Astrocyte (in vitro differentiated cells and primary cell): ENCODE data around the gene KCNA2. TPM values are rescaled to one million over a fixed set of nuclear protein-coding genes. Genes with fewer than 3 reads are reported as not detected.

Experiments
- DNase-seq: peaks from one replicate; pipeline ENCODE4 v3.0.0-alpha.2; 2010; ENCODE audit warnings: low read depth
- FAIRE-seq: peaks from 2 replicates; lab custom pipeline; 2011; peaks lifted over from hg19 to GRCh38; lab: Jason Lieb, UNC
- H2AFZ ChIP-seq: 2 replicates; pipeline ENCODE4 v1.6.0; 2012; ENCODE audit warnings: low read depth, low read length, inconsistent platforms
- H3K27ac ChIP-seq: 2 replicates; pipeline ENCODE4 v1.5.1; 2011; ENCODE audit warnings: low read depth, low read length, inconsistent platforms
- H3K27me3 ChIP-seq: 2 replicates; pipeline ENCODE4 v1.6.0; 2011; ENCODE audit warnings: low read length, inconsistent platforms; ENCODE audit not compliant: insufficient read depth
- H3K36me3 ChIP-seq: 2 replicates; pipeline ENCODE4 v1.5.1; 2011; ENCODE audit warnings: low read length, inconsistent platforms; ENCODE audit not compliant: insufficient read depth
- H3K4me1 ChIP-seq: 2 replicates; pipeline ENCODE4 v1.5.1; 2011; ENCODE audit warnings: low read length, inconsistent platforms; ENCODE audit not compliant: insufficient read depth
- H3K4me2 ChIP-seq: 2 replicates; pipeline ENCODE4 v1.6.0; 2012; ENCODE audit warnings: low read length, inconsistent platforms
- H3K4me3 ChIP-seq: 2 replicates; pipeline ENCODE4 v1.5.1; 2011; ENCODE audit warnings: low read depth, mild to moderate bottlenecking, low read length, inconsistent platforms; ENCODE audit not compliant: insufficient read depth
- H3K79me2 ChIP-seq: 2 replicates; pipeline ENCODE4 v1.6.0; 2012; ENCODE audit warnings: mild to moderate bottlenecking, low read length, inconsistent platforms; ENCODE audit not compliant: insufficient read depth
- H3K9ac ChIP-seq: 2 replicates; pipeline ENCODE4 v1.6.0; 2012; ENCODE audit warnings: mild to moderate bottlenecking, low read length, inconsistent platforms
- H3K9me3 ChIP-seq: 2 replicates; pipeline ENCODE4 v1.5.1; 2012; ENCODE audit warnings: low read depth, mild to moderate bottlenecking, low read length, inconsistent platforms; ENCODE audit not compliant: insufficient read depth
- H4K20me1 ChIP-seq: 2 replicates; pipeline ENCODE4 v1.6.0; 2012; ENCODE audit warnings: low read length, inconsistent platforms; ENCODE audit not compliant: insufficient read depth
- H3K27ac Mint-ChIP-seq: one replicate; pipeline ENCODE4 v1.8.0; 2021; ENCODE audit warnings: mild to moderate bottlenecking, mixed read lengths; ENCODE audit not compliant: unreplicated experiment
- H3K27me3 Mint-ChIP-seq: one replicate; pipeline ENCODE4 v1.8.0; 2021; ENCODE audit warnings: low read depth, mixed read lengths; ENCODE audit not compliant: unreplicated experiment
- H3K36me3 Mint-ChIP-seq: one replicate; pipeline ENCODE4 v1.8.0; 2021; ENCODE audit warnings: low read depth, mixed read lengths; ENCODE audit not compliant: unreplicated experiment
- H3K4me1 Mint-ChIP-seq: one replicate; pipeline ENCODE4 v1.8.0; 2021; ENCODE audit warnings: low read depth, mixed read lengths; ENCODE audit not compliant: unreplicated experiment
- H3K4me3 Mint-ChIP-seq: one replicate; pipeline ENCODE4 v1.8.0; 2021; ENCODE audit warnings: mild to moderate bottlenecking, moderate library complexity, mixed read lengths; ENCODE audit not compliant: unreplicated experiment
- H3K9me3 Mint-ChIP-seq: one replicate; pipeline ENCODE4 v1.8.0; 2021; ENCODE audit warnings: mild to moderate bottlenecking, mixed read lengths; ENCODE audit not compliant: unreplicated experiment
- EZH2 ChIP-seq: IDR thresholded peaks from 2 replicates; pipeline ENCODE4 v1.6.1; 2012; ENCODE audit warnings: mild to moderate bottlenecking, low read length, inconsistent platforms; ENCODE audit not compliant: insufficient read depth
- total RNA-seq: library from RNA; stranded (reverse); gene quantifications from 2 replicates; pipeline ENCODE4 v1.2.1, GENCODE V29; 2021
- TF ChIP-seq, protein P1 (sequence below): IDR thresholded peaks from 2 replicates; pipeline ENCODE4 v1.5.1; 2011; ENCODE audit warnings: low read depth, mild to moderate bottlenecking, inconsistent platforms, low read length, moderate library complexity; ENCODE audit not compliant: insufficient read depth

KCNA2 gene
- total RNA-seq, 1 donor from 2014 or later, result 0.57 TPM

- Histone ChIP-seq H3K27ac (no peak overlapping the region), H3K4me3 (no peak overlapping the region), H2AFZ (no peak overlapping the region), H3K9ac (no peak overlapping the region), H3K4me1 (peaks cover 8% of the 10 kb centered on the region), H3K79me2 (no peaks in the 10 kb centered on the region), H3K36me3 (no peaks in the 10 kb centered on the region), H4K20me1 (no peaks in the 10 kb centered on the region), H3K27me3 (peaks cover 21% of the 10 kb centered on the region), H3K9me3 (no peaks in the 10 kb centered on the region), H3K4me2 (no peak overlapping the region)
- TF ChIP-seq EZH2, result no peak
- TF ChIP-seq, protein P1, sequence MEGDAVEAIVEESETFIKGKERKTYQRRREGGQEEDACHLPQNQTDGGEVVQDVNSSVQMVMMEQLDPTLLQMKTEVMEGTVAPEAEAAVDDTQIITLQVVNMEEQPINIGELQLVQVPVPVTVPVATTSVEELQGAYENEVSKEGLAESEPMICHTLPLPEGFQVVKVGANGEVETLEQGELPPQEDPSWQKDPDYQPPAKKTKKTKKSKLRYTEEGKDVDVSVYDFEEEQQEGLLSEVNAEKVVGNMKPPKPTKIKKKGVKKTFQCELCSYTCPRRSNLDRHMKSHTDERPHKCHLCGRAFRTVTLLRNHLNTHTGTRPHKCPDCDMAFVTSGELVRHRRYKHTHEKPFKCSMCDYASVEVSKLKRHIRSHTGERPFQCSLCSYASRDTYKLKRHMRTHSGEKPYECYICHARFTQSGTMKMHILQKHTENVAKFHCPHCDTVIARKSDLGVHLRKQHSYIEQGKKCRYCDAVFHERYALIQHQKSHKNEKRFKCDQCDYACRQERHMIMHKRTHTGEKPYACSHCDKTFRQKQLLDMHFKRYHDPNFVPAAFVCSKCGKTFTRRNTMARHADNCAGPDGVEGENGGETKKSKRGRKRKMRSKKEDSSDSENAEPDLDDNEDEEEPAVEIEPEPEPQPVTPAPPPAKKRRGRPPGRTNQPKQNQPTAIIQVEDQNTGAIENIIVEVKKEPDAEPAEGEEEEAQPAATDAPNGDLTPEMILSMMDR, result no peak
- Mint-ChIP-seq H3K4me1 (peaks cover 9% of the 10 kb centered on the region), H3K27ac (no peak overlapping the region), H3K9me3 (peaks cover 1% of the 10 kb centered on the region), H3K4me3 (no peak overlapping the region), H3K27me3 (peaks cover 54% of the 10 kb centered on the region), H3K36me3 (no peaks in the 10 kb centered on the region)
- FAIRE-seq (no peak), DNase-seq (no peak)
Observed at GRCh38 chr1:110602466-110602865, 3.7 kb downstream of the KCNA2 start.

DNA sequence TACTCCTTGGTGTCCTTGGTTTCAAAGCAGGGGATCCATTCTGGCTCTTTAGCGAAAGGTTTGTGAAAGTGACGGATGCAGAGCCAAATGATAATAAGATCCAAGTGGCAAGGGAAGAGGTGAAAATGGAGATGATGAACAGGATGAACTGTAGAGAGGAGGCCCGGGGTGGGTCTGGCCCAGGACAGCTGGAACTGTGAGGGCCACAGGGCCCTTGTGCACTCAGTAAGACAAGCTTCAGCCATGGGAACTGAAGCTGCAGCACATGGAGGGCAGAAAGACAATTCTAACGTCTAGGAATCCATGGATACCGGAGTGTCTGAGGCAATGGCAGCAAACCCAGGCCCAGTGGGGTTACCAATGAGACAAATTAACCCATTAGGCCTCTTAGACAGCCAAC lies 4.8 kb downstream of the KCNA2 start:
- Mint-ChIP-seq H3K9me3 (peaks cover 6% of the 10 kb centered on the region), H3K4me1 (peaks cover 9% of the 10 kb centered on the region), H3K4me3 (no peak overlapping the region), H3K27me3 (peaks cover 62% of the 10 kb centered on the region), H3K36me3 (no peaks in the 10 kb centered on the region), H3K27ac (no peak overlapping the region)
- H3K4me1 ChIP-seq, result peaks cover 3% of the 10 kb centered on the region
- peaks cover 12% of the 10 kb centered on the region for H3K27me3 ChIP-seq
- TF ChIP-seq, protein P1, result no peak
- no peak for TF ChIP-seq EZH2
- H3K9ac ChIP-seq, result no peak overlapping the region
- H3K4me3 ChIP-seq, result no peak overlapping the region
- H3K9me3 ChIP-seq, result no peaks in the 10 kb centered on the region
- FAIRE-seq, result no peak
- H3K4me2 ChIP-seq, result no peak overlapping the region
- no peaks in the 10 kb centered on the region for H3K79me2 ChIP-seq
- no peak for DNase-seq
- H3K27ac ChIP-seq, result no peak overlapping the region
- no peaks in the 10 kb centered on the region for H3K36me3 ChIP-seq
- H4K20me1 ChIP-seq, result no peaks in the 10 kb centered on the region
- H2AFZ ChIP-seq, result no peak overlapping the region

DNA sequence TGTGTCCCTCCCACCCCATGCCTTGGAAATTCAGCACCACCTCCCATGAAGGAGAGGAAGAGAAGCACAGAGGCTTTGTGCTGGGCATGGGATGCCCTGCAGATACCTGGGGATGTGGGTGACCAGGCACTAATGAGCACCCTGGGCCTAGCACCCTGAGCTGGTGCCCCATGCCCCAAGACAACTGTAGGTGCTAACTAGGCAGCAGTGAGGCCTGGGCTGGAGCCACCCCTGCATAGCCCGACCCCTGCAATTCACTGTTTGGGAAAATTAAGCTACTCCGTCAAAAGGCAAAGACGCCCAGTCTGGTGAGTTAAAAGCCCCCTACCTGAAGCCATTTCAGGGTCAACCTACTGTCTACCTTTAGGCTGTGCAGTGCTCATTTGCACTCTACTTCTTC lies 5.4 kb downstream of the KCNA2 start:
- peaks cover 5% of the 10 kb centered on the region for H3K4me1 Mint-ChIP-seq
- H3K79me2 ChIP-seq, result no peaks in the 10 kb centered on the region
- FAIRE-seq (no peak), DNase-seq (no peak)
- no peak overlapping the region for H3K4me3 ChIP-seq
- no peak overlapping the region for H3K4me3 Mint-ChIP-seq
- H3K9me3 ChIP-seq, result no peaks in the 10 kb centered on the region
- peaks cover 67% of the 10 kb centered on the region for H3K27me3 Mint-ChIP-seq
- no peak overlapping the region for H3K27ac ChIP-seq
- H3K9me3 Mint-ChIP-seq, result peaks cover 6% of the 10 kb centered on the region
- no peaks in the 10 kb centered on the region for H3K36me3 Mint-ChIP-seq
- no peak overlapping the region for H3K9ac ChIP-seq
- no peaks in the 10 kb centered on the region for H4K20me1 ChIP-seq
- TF ChIP-seq, protein P1, result no peak
- TF ChIP-seq EZH2, result no peak
- no peak overlapping the region for H2AFZ ChIP-seq
- no peaks in the 10 kb centered on the region for H3K36me3 ChIP-seq
- H3K27me3 ChIP-seq, result peaks cover 8% of the 10 kb centered on the region
- no peak overlapping the region for H3K27ac Mint-ChIP-seq
- no peaks in the 10 kb centered on the region for H3K4me1 ChIP-seq
- H3K4me2 ChIP-seq, result no peak overlapping the region
